Type B pancreatic cell (in vitro differentiated cells): ENCODE measurements around the gene CDK19. TPM values are rescaled to one million over a fixed set of nuclear protein-coding genes. Genes with fewer than 3 reads are reported as not detected.
"Not testable (repeated sequence)": the region's sequence is repeated elsewhere in the genome, so short reads cannot be mapped to it uniquely, and the experiment has no call there.

ENCODE experiments used
- DNase-seq: peaks from one replicate; pipeline ENCODE4 v3.0.0; 2021; ENCODE audit warnings: mixed read lengths; ENCODE audit not compliant: unreplicated experiment; ENCODE audit errors: extremely low spot score
- H3K27ac Mint-ChIP-seq: 2 replicates; pipeline ENCODE4 v1.8.0; 2021; ENCODE audit warnings: mild to moderate bottlenecking, mixed read lengths
- H3K27me3 Mint-ChIP-seq: 2 replicates; pipeline ENCODE4 v1.8.0; 2021; ENCODE audit warnings: mixed read lengths
- H3K36me3 Mint-ChIP-seq: 2 replicates; pipeline ENCODE4 v1.8.0; 2021; ENCODE audit warnings: mixed read lengths
- H3K4me1 Mint-ChIP-seq: one replicate; pipeline ENCODE4 v1.8.0; 2021; ENCODE audit warnings: mixed read lengths; ENCODE audit not compliant: unreplicated experiment
- H3K4me3 Mint-ChIP-seq: 2 replicates; pipeline ENCODE4 v1.8.0; 2021; ENCODE audit warnings: mild to moderate bottlenecking, mixed read lengths
- H3K9me3 Mint-ChIP-seq: 2 replicates; pipeline ENCODE4 v1.8.0; 2021; ENCODE audit warnings: mixed read lengths
- CTCF ChIP-seq: fragments of 200-600 bp; sonication (generic); conservative IDR thresholded peaks from 2 replicates; pipeline ENCODE4 v1.5.0; 2021; ENCODE audit warnings: antibody characterized with exemption, mild to moderate bottlenecking
- total RNA-seq: library from RNA; stranded (reverse); gene quantifications from 2 replicates; pipeline ENCODE4 v1.2.1, GENCODE V29; 2021; ENCODE audit warnings: low replicate concordance

Gene CDK19
- total RNA-seq, 1 donor from 2014 or later: 27.2 TPM

- Mint-ChIP-seq H3K27ac (no peak overlapping the region), H3K36me3 (peaks cover 8% of the 10 kb centered on the region), H3K27me3 (no peaks in the 10 kb centered on the region), H3K4me3 (peak overlapping the region; percentile 20), H3K4me1 (peaks cover 20% of the 10 kb centered on the region), H3K9me3 (peaks cover 7% of the 10 kb centered on the region)
- no peak for DNase-seq
- TF ChIP-seq CTCF: no peak
These were observed 2.5 kb downstream of the CDK19 start for GRCh38 chr6:110812719-110813118.

- Mint-ChIP-seq H3K4me3 (no peak overlapping the region), H3K27me3 (no peaks in the 10 kb centered on the region), H3K9me3 (peaks cover 7% of the 10 kb centered on the region), H3K36me3 (peaks cover 12% of the 10 kb centered on the region), H3K4me1 (peaks cover 12% of the 10 kb centered on the region), H3K27ac (no peak overlapping the region)
- no peak for TF ChIP-seq CTCF
- no peak for DNase-seq
These were observed 4.2 kb downstream of the CDK19 start for GRCh38 chr6:110810896-110811586.

- H3K4me1 Mint-ChIP-seq: peaks cover 14% of the 10 kb centered on the region
- H3K27me3 Mint-ChIP-seq: no peaks in the 10 kb centered on the region
- H3K36me3 Mint-ChIP-seq: peaks cover 17% of the 10 kb centered on the region
- TF ChIP-seq CTCF: no peak
- no peak for DNase-seq
- H3K9me3 Mint-ChIP-seq: peaks cover 11% of the 10 kb centered on the region
- H3K27ac Mint-ChIP-seq: no peak overlapping the region
- H3K4me3 Mint-ChIP-seq: no peak overlapping the region
These were observed 5.5 kb downstream of the CDK19 start for GRCh38 chr6:110809792-110810191.

GRCh38 chr6:110802175-110802574, 13.1 kb downstream of the CDK19 start:
- H3K9me3 Mint-ChIP-seq: peaks cover 14% of the 10 kb centered on the region
- H3K27me3 Mint-ChIP-seq, H3K4me1 Mint-ChIP-seq: not testable (repeated sequence)

GRCh38 chr6:110800839-110801196, 14.5 kb downstream of the CDK19 start:
- Mint-ChIP-seq H3K27me3 (no peaks in the 10 kb centered on the region), H3K9me3 (peaks cover 14% of the 10 kb centered on the region), H3K4me1 (peaks cover 4% of the 10 kb centered on the region), H3K4me3 (no peak overlapping the region), H3K36me3 (peaks cover 27% of the 10 kb centered on the region), H3K27ac (no peak overlapping the region)
- no peak for TF ChIP-seq CTCF
- no peak for DNase-seq

More at GRCh38 chr6:110802175-110802574, 13.1 kb downstream of the CDK19 start:
- DNase-seq, H3K27ac Mint-ChIP-seq, H3K4me3 Mint-ChIP-seq: not testable (repeated sequence)
- H3K36me3 Mint-ChIP-seq: peaks cover 31% of the 10 kb centered on the region

GRCh38 chr6:110800196-110800838, 15.0 kb downstream of the CDK19 start:
- H3K4me1 Mint-ChIP-seq: peaks cover 4% of the 10 kb centered on the region
- no peak for DNase-seq
- no peak for TF ChIP-seq CTCF
- peaks cover 14% of the 10 kb centered on the region for H3K9me3 Mint-ChIP-seq
- no peak overlapping the region for H3K4me3 Mint-ChIP-seq
- H3K36me3 Mint-ChIP-seq: peaks cover 26% of the 10 kb centered on the region
- H3K27ac Mint-ChIP-seq: no peak overlapping the region
- H3K27me3 Mint-ChIP-seq: no peaks in the 10 kb centered on the region
